GM19193 (cell line): ENCODE data around the gene GADD45GIP1.

Source experiments
- POLR2A ChIP-seq: IDR thresholded peaks from 4 replicates; pipeline ENCODE4 v1.6.1; 2011; ENCODE audit not compliant: insufficient read depth, insufficient read length; ENCODE audit errors: extremely low read depth

GADD45GIP1 gene

GRCh38 chr19:12994701-12995595 lies 37.9 kb upstream of the GADD45GIP1 start, which contains the start of gene NFIX:
Gene NFIX (plus strand): TSS chr19:12995475. CDS start chr19:12995838, 363 bp downstream.
- TF ChIP-seq POLR2A = no peak

- TF ChIP-seq POLR2A = no peak
Observed at GRCh38 chr19:12993562-12993961, 36.5 kb upstream of the GADD45GIP1 start.

DNA sequence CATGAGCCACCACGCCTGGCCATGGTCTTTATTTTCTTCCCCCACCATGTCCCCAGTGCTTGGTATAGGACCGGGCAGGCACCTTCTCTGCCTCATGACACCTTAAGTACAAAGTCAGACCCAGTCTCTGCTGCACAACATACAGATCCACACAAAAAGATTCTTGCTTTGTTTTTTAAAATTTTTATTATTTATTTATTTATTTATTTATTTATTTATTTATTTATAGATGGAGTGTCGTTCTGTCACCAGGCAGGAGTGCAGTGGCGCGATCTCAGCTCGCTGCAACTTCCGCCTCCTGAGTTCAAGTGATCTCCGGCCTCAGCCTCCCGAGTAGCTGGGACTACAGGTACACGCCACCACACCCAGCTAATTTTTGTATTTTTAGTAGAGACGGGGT lies 35.7 kb upstream of the GADD45GIP1 start:
- no peak for TF ChIP-seq POLR2A

DNA sequence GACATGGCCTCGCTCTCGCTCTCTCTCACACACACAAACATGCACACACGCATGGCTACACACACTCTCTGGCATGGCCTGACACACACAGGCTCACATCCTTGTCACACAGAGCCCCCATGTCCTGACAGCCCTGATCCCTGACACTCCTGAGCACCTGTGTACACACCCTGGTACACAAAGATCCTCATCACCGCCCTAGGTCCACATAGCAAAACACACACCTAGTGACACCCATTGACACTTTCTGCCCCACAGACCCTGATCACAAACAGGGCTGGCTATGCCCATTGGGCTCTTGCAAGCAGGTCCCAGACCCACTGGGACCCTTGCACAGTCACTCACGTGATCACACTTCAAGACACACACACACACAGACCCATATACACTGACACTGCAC lies 34.3 kb upstream of the GADD45GIP1 start:
- TF ChIP-seq POLR2A = no peak

GRCh38 chr19:12990853-12991252 lies 33.8 kb upstream of the GADD45GIP1 start:
- no peak for TF ChIP-seq POLR2A

GRCh38 chr19:12990431-12990830 lies 33.4 kb upstream of the GADD45GIP1 start:
- no peak for TF ChIP-seq POLR2A

- no peak for TF ChIP-seq POLR2A
Observed at GRCh38 chr19:12987781-12988180, 30.8 kb upstream of the GADD45GIP1 start.

DNA sequence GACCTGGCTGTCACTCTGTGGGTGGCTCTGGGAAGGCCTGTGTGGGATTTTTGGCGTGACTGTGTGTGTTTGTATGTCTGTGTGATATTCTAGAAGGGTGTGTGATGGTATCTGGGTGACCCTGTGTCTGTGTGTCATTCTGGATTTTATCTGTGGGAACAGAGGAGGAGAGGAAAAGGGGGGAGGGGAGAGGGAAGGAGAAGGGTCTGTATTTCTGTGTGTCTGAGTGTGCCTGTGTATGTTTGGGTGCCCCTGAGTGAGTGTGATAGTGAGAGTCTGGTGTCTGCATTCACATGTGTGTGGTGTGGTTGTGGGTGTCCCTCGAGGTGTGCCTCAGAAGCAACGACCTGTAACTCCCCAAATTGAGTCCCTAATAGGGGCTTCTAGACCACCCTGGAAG lies 30.2 kb upstream of the GADD45GIP1 start:
- no peak for TF ChIP-seq POLR2A

- TF ChIP-seq POLR2A = no peak
Observed at GRCh38 chr19:12986726-12987125, 29.7 kb upstream of the GADD45GIP1 start.

DNA sequence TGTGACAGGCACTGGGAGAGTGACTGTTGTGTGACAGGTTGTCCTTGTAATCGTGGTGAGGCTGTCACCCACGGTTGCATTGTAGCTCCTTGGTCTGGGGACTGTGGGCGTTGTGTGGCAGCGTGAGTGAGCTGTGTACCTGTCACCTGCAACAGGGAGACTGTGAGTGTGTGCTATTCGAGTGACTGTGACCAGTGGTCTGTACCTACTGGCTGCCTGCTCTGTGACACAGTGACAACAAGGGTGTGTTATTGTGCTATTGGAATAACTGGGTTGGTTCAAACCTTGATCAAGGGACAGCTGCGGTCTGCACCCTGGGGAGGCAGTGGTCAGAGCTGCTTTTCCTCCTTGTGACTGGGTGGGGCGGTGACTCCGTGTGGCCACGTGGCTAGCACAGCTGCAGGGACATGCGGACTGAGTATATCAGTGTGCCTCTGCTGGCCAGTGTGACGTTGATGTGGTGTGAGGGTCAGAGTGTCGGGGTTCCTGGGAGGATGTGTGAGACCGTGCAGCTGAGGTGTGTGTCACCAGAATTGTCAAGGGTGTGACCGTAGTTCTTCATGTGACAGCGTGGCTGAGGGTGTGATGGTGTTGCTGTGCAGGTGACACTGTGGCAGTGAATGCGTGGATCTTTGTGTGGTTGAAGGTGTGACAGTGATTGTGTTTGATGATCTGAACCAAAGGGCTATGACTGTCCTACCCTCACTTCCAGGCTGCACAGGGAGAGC lies 28.2 kb upstream of the GADD45GIP1 start:
- no peak for TF ChIP-seq POLR2A

DNA sequence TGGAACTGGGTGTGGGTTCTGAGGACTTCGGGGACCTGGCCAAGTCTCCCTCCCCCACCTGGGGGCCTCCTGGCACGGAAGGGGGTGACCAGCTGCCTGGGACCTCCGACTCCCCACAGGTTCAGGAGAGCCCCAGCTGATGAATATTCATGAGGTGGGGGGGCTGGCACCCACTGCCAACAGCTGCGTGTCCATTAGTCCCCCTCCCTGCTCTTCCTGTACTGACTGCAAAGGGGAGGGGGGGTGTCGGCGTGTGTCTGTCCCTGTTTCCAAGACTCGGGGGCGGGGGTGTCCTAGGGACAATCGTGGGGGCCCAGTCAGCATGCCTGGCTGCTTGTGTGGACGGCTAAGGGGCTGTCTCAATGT lies 27.6 kb upstream of the GADD45GIP1 start:
- no peak for TF ChIP-seq POLR2A

DNA sequence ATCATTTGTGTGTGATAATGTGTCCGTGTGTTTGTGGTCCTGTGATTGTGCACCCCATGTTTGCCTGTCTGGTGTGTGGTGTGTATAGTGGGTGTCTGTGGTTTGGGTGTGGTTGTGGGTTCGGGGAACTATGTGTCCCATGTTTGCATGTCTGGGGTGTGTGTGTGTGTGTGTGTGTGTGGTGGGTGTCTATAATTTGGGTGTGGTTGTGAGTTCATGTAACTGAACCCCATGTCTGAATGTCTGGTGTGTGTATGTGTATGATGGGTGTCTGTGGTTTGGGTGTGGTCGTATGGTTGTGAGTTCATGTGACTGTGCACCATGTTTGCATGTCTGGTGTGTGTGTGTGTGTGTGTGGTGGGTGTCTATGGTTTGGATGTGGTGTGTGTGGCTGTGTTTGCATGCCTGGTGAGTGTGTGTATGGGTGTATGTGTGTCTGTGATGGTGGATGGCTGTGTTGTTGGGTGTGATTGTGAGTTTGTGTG lies 27.2 kb upstream of the GADD45GIP1 start:
- no peak for TF ChIP-seq POLR2A

DNA sequence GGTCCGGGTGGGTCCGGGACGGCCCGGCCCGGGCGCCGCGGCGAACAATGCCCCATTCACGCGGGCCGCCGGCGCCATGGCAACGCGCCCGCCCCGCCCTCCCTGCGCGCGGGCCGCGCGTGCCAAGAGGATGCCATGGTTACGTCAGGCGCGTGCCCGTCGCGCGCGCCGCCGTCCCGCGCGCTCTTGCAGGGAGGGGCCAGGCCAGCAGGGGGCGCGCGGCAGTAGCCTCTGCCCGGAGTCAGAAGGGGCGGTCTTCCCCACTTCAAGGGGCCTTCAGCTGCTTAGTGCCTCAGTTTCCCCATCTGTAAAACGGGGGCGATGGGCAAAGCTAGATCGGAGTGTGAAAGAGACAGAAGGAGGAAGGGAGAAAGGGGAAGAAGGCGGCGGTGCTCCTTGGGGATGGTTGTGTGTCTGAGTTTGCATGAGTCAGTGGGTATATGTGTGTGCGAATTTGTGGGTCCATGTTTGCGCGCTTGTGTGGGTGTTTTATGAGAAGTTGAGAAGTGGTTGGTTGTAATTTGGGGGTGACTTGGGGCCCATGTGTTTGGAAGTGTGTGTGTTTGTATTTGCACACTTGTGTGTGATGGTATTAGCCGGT lies 26.6 kb upstream of the GADD45GIP1 start:
- TF ChIP-seq POLR2A = no peak

- no peak for TF ChIP-seq POLR2A
Observed at GRCh38 chr19:12983091-12983490, 26.1 kb upstream of the GADD45GIP1 start.

DNA sequence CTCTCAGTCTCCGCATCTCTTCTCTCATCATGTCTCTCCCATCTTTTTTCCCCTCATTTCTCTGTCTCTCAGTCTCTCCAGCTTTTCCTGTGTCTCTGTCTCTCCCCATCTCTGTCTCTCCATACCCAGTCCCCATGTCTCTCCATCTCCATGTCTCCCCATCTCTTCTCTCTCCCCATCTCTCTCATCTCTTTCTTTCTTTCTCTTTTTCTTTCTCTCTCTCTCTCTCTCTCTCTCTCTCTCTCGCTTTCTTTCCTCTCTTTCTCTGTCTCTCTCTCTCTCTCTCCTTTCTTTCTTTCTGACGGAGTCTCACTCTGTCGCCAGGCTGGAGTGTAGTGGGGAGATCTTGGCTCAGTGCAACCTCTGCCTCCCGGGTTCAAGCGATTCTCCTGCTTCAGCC lies 25.6 kb upstream of the GADD45GIP1 start:
- no peak for TF ChIP-seq POLR2A
